Measurements from ENCODE around the gene PTPN13.

DNA sequence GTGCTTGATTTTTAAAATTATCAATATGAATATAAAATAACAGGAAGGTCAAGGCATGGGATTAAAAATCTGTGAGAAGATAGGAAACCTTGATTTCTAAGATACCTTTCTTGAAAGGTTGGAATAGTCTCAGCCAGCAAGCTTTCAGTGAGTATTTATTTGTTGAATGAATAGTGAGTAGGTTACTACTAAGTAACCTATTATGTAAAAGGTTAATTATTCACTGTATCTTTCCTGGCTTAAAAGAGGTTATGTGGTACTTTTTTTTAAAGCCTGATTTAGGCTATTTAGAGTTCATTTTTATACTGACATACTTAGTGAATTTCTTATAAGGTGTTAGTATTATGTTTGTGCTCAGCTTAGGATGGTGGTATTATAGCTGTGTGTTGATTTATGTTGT is 123.5 kb downstream of the PTPN13 start:
- TF ChIP-seq GATA2 (IDR thresholded peaks at IDR 0.05; ENCODE audit: low read depth, low read length) (no peak), GATA3 (IDR thresholded peaks at IDR 0.05; ENCODE audit: low read depth, low read length) (no peak)

All from SH-SY5Y (cell line).